ENCODE measurements around the gene CT45A9.
"Not testable (repeated sequence)": the region's sequence is repeated elsewhere in the genome, so short reads cannot be mapped to it uniquely, and the experiment has no call there.

CT45A9 gene, protein sequence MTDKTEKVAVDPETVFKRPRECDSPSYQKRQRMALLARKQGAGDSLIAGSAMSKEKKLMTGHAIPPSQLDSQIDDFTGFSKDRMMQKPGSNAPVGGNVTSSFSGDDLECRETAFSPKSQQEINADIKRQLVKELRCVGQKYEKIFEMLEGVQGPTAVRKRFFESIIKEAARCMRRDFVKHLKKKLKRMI

GRCh38 chrX:135871712-135872111, at the start of gene CT45A9:
CT45A9 (minus strand) TSS chrX:135871812; CDS start chrX:135868061, 3,751 bp downstream.
- not testable (repeated sequence) for DNase-seq

DNA sequence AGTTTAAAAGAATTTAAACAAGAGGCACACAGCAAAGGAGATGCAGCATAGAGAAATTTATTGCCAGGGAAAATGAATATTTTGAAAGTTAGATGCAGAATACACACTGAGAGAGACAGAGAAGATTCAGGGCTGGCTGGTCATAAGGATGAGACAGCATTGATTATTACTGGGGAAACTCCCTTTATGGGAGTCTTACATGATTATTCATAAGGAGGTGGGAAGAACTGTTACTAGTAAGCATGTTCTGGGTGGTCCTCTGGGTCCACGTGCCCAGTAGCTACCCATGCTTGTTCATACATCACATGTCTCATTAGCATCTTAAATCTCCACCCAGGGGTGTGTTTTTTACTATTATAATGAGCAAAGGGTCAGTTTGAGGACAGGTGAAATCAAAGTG, 48.9 kb upstream of the CT45A9 start:
- not testable (repeated sequence) for DNase-seq

- no peak for DNase-seq
These were observed 42.8 kb upstream of the CT45A9 start for GRCh38 chrX:135914404-135914803.

DNA sequence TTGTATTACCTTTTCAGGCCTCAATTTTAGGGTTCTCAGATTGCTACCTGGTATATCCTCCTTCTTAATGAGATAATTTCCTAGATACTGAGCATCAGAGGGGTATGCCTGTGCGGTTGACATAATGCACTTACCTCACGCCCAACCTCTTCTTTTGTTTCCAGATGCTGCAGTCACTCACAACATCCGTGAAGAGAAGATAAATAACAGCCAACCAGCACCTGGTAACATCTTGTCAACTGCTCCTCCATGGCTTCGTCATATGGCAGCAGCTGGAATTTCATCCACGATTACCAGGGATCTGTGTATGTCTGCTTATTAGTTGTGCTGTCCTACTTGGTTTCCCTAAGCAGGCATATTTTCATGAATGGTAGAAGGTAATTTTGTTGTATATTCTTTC, 38.6 kb upstream of the CT45A9 start:
- no peak for DNase-seq

GRCh38 chrX:135893294-135893817, 21.7 kb upstream of the CT45A9 start, which contains the start of the genes CT45A10 and SAGE1:
CT45A10 (minus strand) TSS chrX:135893444; CDS start chrX:135885344, 8,100 bp downstream.
SAGE1 (plus strand) TSS chrX:135893716; CDS start chrX:135896243, 2,527 bp downstream.
- DNase-seq = no peak

- DNase-seq = no peak
These were observed 21.2 kb upstream of the CT45A9 start for GRCh38 chrX:135892781-135893180.

DNA sequence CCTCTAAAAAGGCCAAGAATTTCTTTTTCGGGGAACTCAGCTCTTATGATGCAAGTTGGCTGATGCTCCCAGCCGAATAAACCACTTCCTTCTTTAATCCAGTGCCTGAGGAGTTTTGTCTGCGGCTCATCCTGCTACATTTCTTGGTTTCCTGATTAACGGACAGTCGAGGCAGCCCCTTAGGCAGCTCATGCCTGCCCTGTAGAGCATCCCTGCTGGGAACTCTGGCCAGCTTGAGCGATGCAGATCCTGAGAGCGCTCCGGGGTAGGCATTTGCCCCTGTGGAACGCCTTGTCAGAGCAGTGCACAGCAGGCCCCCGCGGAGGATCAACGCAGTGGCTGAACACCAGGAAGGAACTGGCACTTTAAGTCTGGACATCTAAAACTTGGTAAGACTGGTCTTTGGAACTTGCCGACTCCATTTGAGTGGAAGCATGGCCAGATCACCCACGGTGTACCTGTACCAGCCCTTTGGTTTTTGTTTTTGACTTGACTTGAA, 18.5 kb upstream of the CT45A9 start:
- no peak for DNase-seq

DNA sequence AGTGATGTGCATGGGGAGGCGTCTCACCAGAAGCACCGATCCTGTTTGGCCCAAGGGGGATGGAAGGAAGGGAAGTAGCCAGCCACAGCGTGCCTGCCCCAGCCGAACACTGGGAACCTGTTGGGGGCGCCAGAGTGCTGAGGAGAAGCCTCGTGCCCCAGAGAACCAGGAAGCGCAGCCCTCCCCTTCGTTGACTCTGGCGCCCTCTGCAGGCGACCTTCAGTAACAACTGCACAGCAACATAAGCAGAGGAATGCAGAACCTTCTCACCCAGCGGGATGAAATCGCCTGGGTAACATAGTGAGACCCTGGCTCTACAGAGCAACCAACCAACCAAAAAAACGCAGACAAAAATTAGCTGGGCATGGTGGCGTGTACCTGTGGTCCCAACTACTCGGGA, 17.4 kb upstream of the CT45A9 start:
- not testable (repeated sequence) for DNase-seq

GRCh38 chrX:135888230-135888629, 16.6 kb upstream of the CT45A9 start:
- not testable (repeated sequence) for DNase-seq

DNA sequence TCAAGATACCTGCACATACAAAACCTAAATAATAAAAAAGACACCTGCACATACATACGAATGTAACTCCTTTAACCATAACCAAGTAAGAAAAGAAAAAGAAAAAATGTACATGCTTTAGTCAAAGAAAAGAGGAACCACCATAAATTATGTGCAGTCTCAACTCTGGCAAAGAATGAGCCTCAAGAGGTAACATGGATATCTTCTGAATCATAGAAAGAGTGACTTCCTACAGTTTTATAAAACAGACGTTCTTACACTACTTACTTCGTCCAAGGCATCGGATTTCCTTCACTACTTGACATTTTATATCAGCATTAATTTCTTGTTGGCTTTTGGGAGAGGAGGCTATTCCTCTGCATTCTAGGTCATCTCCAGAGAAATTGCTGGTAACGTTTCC, 11.1 kb upstream of the CT45A9 start:
- not testable (repeated sequence) for DNase-seq

DNA sequence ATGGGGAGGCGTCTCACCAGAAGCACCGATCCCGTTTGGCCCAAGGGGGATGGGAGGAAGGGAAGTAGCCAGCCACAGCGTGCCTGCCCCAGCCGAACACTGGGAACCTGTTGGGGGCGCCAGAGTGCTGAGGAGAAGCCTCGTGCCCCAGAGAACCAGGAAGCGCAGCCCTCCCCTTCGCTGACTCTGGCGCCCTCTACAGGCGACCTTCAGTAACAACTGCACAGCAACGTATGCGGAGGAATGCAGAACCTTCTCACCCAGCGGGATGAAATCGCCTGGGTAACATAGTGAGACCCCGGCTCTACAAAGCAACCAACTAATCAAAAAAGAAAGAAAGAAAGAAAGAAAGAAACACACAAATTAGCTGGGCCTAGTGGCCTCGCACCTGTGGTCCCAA, 17.2 kb downstream of the CT45A9 start, which contains the start of gene CT45A8:
TSS of gene CT45A8 (minus strand) at position 101 of the 400 bp plus-strand sequence. CDS start 3,755 bp downstream, outside the sequence.
- not testable (repeated sequence) for DNase-seq

GRCh38 chrX:135837180-135837579, 34.4 kb downstream of the CT45A9 start, which contains the start of gene CT45A7:
CT45A7 (minus strand) TSS chrX:135837280; CDS start chrX:135833533, 3,747 bp downstream.
- DNase-seq = not testable (repeated sequence)

DNA sequence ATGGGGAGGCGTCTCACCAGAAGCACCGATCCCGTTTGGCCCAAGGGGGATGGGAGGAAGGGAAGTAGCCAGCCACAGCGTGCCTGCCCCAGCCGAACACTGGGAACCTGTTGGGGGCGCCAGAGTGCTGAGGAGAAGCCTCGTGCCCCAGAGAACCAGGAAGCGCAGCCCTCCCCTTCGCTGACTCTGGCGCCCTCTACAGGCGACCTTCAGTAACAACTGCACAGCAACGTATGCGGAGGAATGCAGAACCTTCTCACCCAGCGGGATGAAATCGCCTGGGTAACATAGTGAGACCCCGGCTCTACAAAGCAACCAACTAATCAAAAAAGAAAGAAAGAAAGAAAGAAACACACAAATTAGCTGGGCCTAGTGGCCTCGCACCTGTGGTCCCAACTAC, 51.7 kb downstream of the CT45A9 start, which contains the start of gene CT45A2:
TSS of gene CT45A2 (minus strand) at position 101 of the 400 bp plus-strand sequence. CDS start 3,747 bp downstream, outside the sequence.
- not testable (repeated sequence) for DNase-seq

All from retina (tissue), 1 donor.